D341Med (cell line): ENCODE data around the gene ZNF628.

Experiments
- DNase-seq: peaks from one replicate; pipeline ENCODE4 v3.0.0; 2012; ENCODE audit warnings: low spot score

The ZNF628 gene

DNA sequence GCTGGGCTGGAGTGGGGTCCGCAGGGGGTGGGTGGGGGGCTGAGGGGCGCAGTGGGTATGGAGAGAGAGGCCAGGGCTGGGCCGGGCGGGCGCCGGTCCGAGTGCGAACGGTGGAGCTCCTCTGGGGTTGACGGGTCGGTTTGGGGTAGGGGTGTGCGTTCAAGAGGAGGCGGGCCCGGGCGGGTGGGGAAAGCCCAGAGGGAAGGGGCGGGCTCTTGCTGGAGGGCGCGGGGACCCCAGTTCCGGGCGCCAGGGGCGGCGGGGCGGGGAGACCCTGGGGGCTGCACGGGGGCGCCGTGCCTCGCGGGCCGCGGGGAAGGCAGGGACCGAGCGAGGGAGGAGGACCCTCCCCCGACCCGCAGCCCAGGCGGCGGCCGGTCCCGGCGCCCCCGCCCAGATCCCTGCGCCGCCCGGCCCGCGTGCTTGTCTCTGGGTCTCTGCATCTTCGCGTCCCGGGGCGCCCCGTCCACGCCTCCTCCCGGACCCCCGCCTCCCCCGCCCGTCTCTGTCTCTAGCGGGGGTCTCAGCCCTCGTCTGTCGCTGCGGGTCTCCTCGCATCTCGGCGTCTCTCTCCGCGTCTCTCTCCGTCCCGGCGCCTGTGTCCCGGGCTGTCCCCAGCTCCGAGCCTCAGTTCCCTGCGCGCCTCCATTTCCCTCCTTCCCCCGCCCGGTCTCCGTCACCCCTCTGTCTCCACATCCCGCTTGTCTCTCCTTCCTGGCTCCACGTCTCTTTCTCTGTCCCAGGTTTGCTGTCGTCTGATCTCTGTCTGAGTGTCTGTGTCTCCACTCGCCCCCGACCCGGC is 25.1 kb upstream of the ZNF628 start:
- peak; percentile 57 for DNase-seq

DNA sequence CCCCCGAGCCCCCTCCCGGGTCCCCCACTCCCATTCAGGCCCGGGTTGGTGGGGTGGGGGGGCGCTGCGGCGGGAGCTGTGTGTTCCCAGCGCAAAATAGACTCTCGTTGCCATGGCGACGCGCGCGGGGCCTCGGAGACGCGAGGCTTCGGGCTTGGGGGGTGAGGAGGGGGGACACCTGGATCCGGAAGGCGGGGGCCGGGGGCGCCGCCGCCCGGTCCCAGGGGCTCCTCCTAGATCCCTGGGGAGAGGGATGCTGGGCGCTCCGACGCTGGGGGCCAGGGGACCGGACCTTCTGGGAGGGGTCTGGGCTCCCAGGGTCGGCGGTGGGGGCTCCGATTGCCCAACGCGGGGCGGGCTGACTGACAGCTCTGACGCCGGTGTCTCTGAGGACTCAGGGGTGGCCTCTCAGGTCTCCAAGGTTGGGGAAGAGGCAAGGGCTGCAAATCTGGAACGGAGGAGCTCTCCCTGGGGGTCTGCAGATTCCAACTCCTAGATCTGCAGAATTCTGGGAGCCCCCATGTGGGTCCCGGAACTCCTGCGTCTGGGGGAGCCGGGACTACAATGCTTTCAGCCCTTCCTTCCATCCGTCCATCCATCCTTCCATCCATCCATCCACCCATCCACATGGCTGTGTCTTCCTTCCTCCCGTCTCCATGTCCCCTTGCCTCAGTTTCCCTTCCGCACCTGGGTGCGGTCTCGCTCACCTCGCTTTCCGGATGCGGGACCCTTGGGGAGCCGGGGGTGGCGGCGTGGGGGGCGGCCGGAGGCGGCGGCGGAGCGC is 24.3 kb upstream of the ZNF628 start:
- no peak for DNase-seq

DNA sequence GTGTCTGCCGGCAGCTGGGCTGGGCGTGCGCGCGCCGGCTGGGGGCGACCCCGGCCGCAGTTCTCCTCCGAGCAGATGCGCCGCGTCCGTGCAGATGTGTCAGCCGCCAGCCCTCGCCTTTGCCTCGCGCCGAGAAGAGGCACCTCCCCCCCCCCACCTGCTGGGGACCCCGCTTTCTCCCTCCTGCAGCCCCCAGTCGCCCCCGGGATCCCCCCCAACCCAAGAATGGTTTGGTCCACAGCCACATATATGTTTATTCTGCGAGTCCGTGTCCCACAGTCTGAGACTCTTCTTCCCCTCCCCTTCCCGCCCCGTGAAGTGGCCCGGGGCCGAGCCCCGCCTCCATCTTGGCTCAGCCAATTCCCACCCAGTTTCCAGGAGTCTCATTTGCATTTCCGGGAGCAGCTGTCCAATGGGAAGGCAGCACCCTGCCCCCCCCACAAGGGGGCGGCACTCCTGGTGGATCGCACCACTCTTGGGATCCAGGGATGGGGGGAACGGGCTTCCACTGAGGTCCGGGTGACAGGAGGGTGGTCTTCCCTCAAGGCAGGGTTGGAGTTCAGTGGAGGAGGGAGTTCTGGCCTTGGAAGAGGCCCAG is 23.6 kb upstream of the ZNF628 start:
- DNase-seq, result peak; percentile 90

DNA sequence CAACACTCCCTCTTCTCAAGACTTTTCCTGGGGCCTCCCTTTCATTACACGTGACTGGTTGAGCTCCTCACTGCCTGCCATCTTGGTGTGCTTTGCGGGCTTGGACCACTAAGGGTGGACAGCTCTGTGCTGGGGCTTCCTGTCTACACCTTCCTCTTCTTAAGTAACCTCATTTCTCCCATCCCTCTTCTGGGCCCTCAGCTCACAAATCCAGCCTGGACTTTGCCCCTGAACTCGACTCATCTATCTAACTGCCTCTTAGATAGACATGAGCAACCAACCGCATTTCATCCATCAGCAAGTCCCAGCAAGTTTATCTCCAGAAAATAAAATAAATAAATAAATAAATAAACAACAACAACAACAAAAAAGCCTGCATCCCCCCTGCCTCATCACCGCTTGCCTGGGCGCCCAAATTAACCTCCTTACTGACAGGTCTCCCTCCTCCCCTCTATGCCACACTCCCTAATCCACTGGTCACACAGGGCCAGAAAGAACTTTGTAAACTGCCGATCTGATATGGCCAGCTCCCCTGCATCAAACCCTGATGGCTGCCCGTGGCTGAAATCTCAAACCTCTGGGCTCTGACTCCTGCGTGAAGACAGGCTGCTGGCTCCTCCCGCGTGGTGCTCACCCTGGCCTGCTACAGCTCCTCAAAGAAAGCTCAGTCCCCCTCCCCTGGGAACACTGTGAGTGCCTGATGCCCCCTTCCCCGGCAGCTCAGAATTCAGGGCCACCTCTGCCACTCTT is 22.7 kb upstream of the ZNF628 start:
- no peak for DNase-seq

- peak; percentile 71 for DNase-seq
Observed at GRCh38 chr19:55454787-55455243, 21.6 kb upstream of the ZNF628 start.

GRCh38 chr19:55455576-55456235 is 20.7 kb upstream of the ZNF628 start:
- no peak for DNase-seq

DNA sequence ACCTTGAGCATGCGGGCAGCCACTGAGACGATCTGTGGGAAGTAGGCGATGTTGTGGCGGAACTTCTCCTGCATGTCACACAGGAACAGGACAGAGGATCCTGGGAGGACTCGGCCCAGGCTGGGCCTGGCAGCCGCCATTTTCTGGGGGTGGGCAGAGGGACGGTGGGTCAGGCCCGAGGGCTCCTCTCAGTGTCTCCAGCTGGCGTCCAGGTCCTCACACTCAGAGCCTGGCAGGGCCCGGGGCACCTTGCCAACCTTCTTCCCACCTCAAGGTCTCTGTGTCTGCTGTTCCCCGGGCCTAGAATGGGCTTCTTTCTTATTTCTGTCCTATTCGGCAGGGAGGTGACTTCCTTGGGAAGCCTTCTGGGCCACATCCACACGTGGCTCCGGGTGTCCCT is 20.1 kb upstream of the ZNF628 start:
- DNase-seq, result no peak

DNA sequence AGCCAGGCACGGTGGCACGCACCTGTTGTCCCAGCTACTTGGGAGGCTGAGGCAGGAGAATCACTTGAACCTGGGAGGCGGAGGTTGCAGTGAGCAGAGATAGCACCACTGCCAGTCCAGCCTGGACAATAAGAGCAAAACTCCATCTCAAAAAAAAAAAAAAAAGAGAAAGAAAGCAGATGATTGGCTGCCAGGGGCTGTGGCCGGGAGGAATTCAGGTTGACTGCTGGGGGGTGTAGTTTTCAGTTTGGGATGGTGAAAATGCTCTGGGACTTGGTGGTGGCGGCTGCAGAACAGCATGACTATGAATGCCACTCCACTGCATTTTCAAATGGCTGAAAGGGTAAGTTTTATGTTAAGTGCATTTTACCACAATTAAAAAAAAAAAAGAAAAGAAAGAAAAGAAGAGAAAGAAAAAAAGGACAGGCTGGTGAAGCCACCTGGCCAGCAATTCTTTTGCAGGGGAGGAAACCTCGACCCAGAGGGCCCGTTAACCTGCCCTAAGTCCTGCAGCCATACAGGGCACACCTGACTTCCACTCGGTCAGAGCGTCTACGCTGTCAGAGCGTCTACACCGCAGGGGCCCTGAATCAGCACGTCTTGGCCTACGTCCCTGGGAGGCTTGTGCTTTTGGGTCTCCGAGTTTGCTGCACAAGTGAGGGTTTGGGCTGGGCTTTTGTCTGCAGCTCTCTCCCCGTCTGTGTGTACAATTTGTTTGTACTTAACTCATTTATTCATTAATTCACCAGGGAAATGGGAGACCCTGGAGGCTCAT is 18.5 kb upstream of the ZNF628 start:
- no peak for DNase-seq

DNA sequence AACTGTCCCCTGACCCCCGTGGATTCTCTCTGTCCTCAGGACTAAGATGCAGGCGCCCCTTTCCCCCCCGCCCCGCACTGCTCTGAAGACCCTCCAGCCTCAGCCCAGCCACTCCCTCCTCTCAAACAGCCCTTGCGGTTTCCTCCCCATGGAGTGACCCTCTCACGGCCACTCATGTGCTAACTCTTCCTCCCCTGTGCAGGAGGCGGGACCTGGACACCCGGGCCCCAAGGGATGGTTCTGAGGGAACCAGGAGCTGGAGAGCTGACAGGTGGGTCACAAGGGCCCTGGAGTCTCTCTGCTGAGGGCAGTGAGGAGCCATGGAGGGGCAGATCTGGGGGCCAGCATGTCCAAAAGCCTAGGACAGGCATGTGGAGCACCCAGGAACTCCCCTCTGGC is 16.9 kb upstream of the ZNF628 start:
- DNase-seq, result no peak

- no peak for DNase-seq
Observed at GRCh38 chr19:55459950-55460657, 16.3 kb upstream of the ZNF628 start.

GRCh38 chr19:55460670-55461258 is 15.7 kb upstream of the ZNF628 start:
- DNase-seq, result peak; percentile 83

GRCh38 chr19:55461259-55461973 is 15.0 kb upstream of the ZNF628 start, which contains the start of gene ISOC2:
ISOC2 (minus strand) TSS chr19:55461642; CDS start chr19:55456486, 5,156 bp downstream.
- DNase-seq, result peak; percentile 98

DNA sequence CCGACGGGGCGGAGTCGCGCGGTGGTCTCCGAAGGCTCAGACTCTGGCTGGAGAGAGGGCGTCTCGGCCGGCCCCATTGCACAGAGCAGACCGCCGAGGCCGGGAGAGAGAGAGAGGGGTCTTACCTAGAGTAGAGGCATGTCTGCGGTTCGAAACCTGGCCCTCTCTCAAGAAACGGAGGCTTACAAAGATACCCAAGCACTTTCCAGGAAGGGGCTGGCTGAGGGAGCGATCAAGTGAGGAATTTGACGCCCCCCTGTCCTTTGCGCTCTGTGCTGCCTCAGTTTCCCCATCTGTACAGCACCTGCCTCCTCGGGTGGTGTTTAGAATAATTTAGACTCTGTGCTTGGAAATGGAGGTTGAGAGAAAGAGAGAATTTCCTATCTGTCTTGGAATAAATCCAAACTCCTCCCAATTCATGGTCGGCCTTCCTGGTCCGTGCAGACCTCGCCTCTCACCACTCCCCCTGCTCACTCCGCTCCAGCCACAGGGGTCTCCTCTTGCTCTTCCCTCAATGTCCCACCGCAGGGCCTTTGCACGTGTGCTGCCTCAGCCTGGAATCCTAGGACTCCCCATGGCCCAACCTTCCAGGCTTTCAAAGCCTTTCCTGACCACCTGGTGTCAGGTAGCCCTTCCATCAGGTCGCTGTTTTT is 14.3 kb upstream of the ZNF628 start:
- DNase-seq, result no peak

DNA sequence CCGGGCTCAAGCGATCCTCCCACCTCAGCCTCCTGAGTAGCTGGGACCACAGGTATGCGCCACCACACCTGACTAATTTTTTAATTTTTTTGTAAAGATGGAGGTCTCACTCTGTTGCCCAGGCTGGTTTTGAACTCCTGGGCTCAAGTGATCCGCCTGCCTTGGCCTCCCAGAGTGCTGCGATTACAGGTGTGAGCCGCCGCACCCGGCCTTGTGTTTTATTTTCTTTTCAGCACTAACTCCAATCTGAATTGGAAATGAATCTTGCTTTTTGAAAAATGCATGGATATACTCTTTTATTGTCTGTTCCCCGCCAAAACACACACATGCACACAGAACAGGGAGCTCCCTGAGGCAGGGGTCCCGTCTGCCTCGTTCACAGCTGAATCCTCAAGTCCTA is 13.7 kb upstream of the ZNF628 start:
- no peak for DNase-seq

GRCh38 chr19:55463583-55464031 is 12.8 kb upstream of the ZNF628 start:
- DNase-seq, result no peak

- DNase-seq, result no peak
Observed at GRCh38 chr19:55464039-55464661, 12.3 kb upstream of the ZNF628 start.

DNA sequence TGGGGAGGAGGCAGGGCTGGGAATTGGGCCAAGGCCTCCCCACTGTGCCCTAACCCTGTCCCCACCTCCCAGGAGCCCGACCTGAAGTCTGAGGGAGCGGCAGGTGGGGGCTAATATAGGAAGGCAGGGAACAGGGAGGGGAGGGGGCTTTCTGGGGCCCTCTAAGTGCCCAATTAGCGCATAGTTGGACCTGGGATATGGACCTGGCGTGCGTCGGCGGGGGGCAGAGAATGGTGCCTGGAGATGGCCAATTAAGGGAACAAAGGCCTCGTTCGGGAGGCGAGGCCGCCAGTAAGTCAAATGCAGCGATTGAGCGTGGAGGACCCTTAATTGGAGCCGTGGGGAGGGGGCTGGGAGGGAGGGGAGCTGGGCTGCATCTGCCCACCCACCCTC is 11.8 kb upstream of the ZNF628 start, which contains the start of gene C19orf85:
C19orf85 (minus strand) TSS at position 90 of the 393 bp plus-strand sequence. CDS start 197 bp downstream, outside the sequence.
- no peak for DNase-seq
